IPS DF 4.7 (cell line): ENCODE results near the gene OGDH.
"Not testable (repeated sequence)": the region's sequence is repeated elsewhere in the genome, so short reads cannot be mapped to it uniquely, and the experiment has no call there.

ENCODE experiments used
- DNase-seq: peaks from one replicate; pipeline ENCODE4 v3.0.0-alpha.2; 2013; ENCODE audit warnings: low spot score; ENCODE audit errors: extremely low read depth

Gene OGDH

DNA sequence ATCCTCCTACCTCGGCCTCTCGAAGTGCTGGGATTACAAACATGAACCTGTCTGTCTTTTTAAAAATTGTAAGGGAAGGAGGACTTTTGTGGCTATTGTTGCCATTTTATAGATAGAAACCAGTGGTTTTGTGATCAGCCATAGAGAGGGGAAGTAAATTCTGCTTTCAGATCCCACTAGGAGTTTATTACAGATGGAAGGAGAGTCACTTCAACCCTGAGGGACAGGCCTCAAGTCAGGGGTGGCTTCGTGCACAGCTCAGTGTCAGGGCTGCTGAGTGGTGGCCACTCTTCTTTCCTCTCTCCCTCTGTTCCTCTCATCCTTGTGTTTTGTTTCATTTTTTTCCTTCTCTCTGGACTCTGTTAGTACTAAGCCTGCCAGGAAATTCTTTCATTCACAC, 60.8 kb downstream of the OGDH start:
- no peak for DNase-seq

DNA sequence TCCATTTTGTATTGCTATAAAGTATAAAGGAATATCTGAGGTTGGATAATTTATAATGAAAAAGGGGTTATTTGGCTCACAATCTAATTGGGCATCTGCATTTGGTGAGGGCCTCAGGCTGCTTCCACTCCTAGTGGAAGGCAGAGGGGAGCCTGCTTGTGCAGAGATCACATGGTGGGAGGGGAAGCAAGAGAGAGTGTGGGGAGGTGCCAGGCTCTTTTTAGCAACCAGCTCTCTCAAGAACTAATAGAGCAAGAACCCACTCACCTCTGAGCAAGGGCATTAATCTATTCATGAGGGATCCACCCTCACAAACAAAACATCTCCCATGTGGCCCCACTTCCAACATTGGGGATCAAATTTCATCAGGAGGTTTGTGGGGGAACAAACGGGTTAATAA, 64.6 kb downstream of the OGDH start:
- DNase-seq: no peak

DNA sequence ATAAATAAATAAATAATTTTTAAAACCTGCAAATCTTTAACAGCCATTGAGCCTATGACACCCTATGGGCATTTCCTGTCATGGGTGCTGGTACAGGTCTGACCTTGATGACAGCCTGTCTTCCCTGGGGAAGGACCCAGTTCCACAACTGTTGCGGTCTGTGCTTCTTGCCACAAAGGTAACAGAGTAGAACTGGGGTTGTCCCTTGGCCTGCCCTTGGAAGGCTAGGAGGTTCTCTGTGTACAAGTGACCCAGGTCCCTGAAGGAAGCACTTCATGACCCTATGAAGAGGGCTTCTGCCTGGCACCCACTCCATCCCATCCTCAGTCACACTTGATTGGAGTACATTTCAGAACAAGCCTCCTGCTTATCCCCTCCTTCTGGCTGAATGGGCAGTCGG, 66.9 kb downstream of the OGDH start:
- no peak for DNase-seq

DNA sequence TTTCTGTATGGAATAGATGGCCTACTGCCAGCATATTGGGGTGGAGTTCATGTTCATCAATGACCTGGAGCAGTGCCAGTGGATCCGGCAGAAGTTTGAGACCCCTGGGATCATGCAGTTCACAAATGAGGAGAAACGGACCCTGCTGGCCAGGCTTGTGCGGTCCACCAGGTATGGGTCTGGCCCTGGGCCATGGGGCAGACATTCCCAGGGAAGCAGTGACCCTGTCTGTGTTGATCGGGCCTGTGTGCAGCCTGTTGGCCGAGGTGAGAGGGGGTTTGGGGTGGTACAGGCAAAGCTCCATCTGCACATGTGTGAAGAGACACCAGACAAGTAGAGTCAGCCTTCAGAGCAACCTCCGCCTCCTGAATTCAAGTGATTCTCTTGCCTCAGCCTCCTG, 67.3 kb downstream of the OGDH start:
- no peak for DNase-seq

DNA sequence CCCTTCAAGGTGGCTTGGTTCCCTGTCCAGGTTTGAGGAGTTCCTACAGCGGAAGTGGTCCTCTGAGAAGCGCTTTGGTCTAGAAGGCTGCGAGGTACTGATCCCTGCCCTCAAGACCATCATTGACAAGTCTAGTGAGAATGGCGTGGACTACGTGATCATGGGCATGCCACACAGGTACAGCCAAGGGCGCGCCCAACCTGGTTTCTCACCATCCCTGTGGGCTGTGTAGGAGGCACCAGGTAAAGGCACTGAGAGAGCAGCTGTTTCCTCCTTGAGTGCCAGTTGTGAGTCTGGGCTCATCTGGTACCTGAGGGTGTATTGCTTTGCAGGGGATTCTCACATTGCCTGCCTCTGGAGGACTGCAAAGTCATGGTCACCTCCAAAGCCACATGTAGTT, 68.0 kb downstream of the OGDH start:
- no peak for DNase-seq

DNA sequence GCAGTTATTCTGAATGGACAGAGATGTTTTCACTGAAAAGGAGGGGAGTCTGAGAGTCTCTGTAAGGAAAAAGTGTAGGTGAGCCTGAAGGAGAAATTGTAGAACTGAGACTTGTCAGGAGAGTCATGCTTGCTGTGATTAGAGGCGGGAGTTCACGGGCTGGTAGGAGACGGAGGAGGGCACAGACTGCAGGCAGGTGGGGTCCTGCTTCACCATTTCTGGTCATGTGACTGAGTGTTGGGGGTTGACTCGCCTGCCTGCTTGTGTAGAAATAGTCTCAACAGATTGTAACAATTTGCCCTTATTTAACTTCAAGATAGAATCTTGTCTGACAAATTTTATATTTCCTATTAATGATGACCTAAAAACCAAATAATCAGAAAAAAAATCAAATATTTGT, 70.3 kb downstream of the OGDH start:
- no peak for DNase-seq

DNA sequence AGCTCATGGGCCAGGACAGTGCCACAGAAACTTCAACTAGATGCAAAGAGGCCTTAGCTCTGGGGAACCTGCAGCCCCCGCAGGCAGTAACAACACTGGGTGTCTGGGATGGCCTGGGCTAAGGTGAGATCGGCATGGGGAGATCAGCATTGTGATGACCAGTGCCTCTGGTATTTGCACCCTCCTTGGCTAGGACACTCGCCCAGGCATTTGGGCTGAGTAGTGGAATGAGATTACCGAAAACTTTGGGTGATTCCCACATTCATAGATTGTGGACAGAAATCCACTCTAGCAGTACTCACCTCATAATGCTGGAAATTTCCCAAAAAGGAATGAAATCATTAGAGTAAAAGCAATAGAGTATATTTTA, 71.7 kb downstream of the OGDH start:
- no peak for DNase-seq

DNA sequence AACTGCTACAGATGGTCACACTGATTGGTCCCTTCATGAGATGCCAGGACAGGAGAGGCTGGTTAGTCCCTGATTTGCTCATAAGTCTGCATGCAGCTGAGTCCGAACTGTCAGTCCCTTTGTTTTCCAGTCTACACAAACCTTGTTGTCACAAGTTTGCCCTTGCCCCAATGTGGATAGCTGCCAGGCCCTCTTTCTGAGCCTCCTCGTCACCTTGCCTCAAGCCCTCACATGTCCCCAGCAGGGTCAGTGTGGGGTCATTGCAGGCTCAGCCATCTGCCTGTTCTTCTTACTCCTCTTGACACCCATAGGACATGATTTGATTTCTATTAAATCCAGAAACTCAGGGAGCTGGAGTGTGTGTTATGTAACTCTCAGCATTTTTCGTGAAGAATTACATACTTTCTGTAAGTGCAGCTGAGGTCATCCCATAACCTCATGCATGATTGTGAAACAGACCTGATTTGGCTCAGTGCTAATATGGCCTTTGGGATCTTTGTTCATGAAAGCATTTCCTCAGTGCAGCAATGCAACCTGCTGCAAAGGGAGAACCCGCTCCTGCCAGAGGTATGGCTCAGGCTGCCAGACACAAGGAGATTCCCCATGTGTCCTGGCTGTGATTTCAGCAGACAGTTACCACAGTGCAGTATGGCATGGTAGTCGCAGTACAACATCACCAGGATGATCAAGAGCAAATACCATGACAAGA, 72.2 kb downstream of the OGDH start:
- DNase-seq: no peak

DNA sequence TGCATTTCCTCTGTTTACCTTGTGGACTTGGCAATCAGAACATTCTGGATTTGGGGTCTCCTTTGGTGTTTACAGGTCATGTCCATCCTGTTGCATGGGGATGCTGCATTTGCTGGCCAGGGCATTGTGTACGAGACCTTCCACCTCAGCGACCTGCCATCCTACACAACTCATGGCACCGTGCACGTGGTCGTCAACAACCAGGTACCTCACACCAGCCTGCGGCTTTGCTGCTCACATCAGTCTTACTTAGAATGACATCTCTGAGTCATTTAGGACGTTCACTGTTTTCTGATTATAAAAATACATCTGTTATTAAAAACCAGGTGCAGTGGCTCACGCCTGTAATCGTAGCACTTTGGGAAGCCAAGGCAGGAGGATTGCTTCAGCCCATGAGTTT, 75.2 kb downstream of the OGDH start:
- DNase-seq: no peak

DNA sequence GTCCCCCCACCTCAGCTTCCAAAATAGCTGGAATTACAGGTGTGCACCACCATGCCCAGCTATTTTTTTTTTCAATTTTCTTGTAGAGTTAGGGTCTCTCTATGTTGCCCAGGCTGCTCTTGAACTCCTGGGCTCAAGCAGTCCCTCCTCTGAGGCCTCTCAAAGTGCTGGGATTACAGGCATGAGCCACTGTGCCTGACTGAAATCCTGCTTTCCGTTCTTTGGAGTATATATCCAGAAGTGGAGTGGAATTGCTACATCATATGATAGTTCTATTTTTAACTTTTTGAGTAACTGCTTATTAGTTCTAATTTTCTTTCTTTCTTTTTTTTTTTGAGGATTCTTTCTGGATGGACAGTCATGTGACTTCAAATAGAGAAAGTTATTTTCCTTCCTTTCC, 79.3 kb downstream of the OGDH start:
- no peak for DNase-seq

DNA sequence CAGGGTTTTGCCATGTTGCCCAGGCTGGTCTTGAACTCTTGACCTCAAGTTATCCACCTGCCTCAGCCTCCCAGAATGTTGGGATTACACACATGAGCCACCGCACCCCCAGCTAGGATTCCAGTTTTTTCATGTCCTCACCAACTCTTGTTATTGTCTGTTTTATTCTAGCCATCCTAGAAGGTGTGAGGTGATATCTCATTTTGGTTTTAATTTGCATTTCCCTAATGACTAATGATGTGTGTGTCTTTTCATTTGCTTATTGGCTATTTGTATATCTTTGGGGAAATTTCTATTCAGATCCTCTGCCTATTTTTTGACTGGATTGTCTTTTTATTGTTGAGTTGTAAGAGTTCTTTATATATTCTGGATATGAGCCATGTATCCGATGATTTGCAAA, 83.0 kb downstream of the OGDH start:
- no peak for DNase-seq

DNA sequence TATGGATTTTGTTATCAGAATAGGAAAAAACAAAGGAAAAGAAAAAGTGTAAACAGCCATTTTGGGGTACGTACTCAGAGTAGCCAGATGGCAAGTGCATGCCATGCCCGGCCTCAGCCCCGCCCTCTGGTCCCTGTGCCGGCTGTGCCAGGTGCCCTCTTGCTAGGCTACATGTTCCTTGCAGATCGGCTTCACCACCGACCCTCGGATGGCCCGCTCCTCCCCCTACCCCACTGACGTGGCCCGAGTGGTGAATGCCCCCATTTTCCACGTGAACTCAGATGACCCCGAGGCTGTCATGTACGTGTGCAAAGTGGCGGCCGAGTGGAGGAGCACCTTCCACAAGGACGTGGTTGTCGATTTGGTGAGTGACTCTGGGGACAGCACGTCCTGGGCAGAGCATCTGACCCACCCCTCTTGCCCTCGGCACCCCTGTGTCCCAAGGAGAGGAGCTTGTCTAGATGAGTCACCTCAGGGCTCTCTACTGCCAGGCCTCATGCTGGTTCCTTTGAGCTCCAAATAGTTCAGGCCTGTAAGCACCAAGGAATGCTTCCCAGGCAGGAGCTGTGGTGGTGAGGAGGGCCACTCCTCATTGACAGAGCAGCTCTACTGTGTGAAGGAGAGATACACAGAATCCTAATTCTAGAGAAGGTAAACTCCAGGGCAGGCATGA, 87.3 kb downstream of the OGDH start:
- DNase-seq: no peak

DNA sequence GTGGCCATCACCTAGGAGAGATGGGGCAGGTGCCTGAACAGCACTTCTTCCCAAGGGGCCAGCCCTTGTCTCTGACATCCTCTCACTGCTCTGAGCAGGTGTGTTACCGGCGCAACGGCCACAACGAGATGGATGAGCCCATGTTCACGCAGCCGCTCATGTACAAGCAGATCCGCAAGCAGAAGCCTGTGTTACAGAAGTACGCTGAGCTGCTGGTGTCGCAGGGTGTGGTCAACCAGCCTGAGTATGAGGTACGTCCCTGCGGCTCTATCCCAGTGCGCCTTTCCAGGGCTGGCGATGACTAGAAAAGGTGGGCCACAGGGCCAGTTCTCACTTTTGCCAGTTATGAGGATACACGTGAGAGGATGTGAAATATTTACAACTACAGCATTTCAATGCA, 87.9 kb downstream of the OGDH start:
- DNase-seq: no peak

DNA sequence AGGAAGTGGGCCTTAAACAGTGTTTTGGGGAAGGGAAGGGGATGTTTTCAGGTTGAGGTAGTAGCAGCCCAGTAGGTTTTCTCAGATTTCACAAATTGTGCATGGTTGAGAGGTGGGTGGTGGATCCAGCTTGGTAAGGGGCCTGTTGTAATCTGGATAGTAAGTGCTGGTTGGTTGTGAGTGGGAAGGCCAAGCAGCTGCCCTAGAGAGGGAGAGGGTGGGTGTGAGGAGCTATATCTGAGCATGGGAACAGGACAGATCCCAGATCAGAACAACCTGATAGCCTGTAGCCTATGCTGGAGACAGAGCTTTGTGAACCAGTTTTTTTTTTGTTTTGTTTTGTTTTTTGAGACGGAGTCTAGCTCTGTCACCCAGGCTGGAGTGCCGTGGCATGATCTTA, 88.3 kb downstream of the OGDH start:
- no peak for DNase-seq

DNA sequence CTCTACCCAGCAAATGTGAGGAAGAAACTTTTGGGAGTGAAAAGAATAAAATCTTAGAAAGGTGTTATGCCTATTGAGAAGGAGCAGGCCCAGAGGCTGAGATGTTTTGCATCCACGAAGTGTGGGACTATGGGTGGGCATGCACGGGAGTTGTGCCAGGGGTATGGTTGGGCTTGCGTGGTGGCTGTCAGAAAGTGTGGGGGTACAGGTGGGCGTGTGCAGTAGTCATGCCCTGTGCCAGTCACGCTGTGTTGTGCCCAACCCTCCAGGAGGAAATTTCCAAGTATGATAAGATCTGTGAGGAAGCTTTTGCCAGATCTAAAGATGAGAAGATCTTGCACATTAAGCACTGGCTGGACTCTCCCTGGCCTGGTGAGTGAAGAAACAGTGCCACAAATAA, 89.3 kb downstream of the OGDH start:
- DNase-seq: no peak

DNA sequence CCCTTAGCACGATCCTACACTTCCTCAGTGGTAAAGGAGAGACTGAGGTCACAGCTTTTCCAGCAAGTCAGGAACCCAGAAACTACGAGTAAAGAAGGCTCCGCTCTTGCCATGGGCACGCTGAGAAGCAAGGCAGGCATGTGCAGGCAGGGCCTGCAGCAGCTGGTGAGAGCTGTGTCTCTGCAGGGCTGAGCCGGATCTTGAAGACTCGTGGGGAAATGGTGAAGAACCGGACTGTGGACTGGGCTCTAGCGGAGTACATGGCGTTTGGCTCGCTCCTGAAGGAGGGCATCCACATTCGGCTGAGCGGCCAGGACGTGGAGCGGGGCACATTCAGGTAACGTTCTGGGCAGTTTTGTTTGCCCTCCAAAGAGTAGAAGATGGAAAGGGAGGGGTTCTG, 90.3 kb downstream of the OGDH start:
- DNase-seq: no peak

DNA sequence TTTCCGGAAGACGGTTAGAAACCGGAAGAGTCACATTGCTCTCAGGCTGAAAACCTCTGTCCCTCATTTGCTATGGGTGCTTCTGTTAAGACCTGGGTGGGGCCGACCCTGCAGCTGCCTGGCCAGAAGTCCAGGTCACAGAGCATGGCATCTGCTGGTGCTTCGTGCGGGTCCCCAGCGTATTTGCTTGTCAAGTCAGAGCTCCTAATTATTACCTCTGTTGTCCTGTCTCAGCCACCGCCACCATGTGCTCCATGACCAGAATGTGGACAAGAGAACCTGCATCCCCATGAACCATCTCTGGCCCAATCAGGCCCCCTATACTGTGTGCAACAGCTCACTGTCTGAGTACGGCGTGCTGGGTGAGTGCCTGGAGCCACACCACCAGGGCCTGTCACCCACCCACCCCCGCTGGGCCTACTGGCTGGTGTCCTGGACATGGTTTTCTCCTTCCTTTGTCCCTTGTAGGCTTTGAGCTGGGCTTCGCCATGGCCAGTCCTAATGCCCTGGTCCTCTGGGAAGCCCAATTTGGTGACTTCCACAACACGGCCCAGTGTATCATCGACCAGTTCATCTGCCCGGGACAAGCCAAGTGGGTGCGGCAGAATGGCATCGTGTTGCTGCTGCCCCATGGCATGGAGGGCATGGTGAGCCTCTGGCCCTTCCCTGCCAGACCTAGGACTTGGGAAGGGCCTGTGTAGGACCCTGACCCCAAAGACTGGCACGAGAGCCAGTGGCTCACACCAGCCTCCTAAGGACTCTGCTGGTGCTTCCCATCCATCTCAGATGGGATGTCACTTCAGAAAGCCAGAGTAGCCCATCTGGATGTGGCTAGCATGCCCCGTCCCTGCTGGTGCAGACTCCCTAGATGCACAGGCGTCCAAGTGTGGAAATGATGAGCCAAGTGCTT, 91.0 kb downstream of the OGDH start:
- no peak for DNase-seq

DNA sequence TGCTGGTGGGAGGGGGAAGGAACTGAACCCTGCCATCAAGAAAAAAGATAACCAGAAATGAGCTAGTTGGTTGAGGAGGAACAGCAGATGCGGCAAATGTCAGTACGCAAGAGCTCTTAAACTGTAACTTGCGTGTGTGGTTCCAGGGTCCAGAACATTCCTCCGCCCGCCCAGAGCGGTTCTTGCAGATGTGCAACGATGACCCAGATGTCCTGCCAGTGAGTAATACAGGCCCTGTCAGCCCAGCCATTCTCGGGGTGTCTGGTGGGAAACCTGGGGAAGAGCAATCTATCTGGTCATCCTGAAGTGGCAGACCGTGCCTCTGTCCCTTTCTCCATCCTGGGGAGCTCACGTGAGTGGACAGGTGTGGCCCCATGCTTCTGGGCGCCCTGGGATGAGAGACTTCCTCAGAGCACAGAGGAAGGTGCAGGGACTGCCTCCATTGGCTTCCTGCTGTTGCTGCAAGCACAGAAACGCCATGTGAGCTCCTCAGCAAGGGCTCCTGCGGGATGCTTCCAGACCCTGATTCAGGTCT, 91.7 kb downstream of the OGDH start:
- DNase-seq: no peak

DNA sequence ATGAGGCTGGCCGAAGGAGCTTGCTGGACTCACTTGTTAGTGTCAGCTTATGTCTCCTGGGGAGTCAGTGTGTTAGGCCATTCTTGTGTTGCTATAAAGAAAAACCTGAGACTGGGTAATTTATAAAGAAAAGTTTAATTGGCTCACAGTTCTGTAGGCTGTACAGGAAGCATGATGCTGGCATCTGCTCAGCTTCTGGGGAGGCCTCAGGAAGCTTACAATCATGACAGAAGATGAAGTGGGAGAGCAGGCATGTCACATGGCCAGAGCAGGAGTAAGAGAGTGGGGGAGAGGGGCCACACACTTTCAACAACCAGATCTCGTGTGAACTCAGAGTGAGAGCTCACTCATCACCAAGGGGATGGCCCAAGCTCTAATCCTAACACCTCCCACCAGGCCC, 93.2 kb downstream of the OGDH start:
- DNase-seq: not testable (repeated sequence)

DNA sequence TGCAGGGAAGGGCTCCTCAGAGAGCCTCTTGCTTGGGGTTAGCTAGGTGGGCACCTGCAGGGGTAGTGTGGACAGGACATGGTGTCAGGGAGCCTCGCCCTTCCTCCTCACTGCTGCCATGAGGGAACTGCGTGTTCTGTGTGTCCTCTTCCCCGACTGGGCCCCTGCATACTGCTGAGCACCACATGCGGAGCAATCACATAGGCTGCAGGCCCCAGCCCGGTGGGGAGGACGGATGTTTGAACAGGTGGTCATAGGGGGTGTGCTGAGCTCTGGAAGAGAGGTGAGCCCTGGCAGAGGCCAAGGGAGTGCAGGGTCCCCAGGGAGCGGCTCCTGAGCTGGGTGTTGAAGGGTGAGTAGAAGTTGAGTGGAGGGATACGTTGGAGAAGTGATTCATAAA, 93.9 kb downstream of the OGDH start:
- DNase-seq: no peak

DNA sequence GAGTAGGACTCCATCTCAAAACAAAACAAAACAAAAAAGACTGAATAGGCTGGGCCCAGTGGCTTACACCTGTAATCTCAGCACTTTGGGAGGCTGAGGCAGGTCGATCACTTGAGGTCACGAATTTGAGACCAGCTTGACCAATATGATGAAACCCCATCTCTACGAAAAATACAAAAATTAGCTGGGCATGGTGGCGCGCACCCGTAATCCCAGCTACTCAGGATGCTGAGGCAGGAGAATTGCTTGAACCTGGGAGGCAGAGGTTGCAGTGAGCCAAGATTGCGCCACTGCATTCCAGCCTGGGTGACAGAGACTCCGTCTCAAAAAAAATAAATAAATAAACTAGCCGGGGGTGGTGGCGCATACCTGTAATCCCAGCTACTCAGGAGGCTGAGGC, 97.0 kb downstream of the OGDH start:
- DNase-seq: not testable (repeated sequence)

DNA sequence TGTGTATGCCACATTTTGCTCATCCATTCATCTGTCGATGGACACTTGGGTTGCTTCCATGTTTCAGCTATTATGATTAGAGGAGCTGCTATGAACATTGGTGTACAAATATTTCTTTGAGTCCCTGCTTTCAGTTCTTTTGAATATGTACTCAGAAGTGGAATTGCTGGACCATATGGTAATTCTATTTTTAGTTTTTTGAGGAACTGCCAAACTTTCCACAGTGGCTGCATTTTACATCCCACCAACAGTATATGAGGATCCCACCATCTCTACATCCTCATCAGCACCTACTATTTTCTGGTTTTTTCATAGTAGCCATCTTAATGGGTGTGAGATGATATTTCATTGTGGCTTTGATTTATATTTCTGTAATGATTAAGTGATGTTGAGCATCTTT, 97.5 kb downstream of the OGDH start:
- DNase-seq: no peak
